DND-41 (cell line): ENCODE data around the gene LAD1.

Experiments used
- ATAC-seq: fragments of 200-7000 bp; cut with Tn5 transposase; 3 replicates; pipeline ENCODE4 v1.9.1; 2021; ENCODE audit warnings: low read depth; ENCODE audit not compliant: insufficient read depth
- DNase-seq: peaks from one replicate; pipeline ENCODE4 v3.0.0-alpha.2; 2020
- H2AFZ ChIP-seq: 2 replicates; pipeline ENCODE4 v1.6.0; 2012; ENCODE audit warnings: low read depth, low read length
- H3K27ac ChIP-seq: 2 replicates; pipeline ENCODE4 v1.5.1; 2012; ENCODE audit warnings: low read length, inconsistent platforms
- H3K27me3 ChIP-seq: fragments of 200-600 bp; sonication (generic); 2 replicates; pipeline ENCODE4 v1.6.0; 2012; ENCODE audit warnings: low read length, mild to moderate bottlenecking, inconsistent platforms; ENCODE audit not compliant: insufficient read depth, poor library complexity
- H3K36me3 ChIP-seq: 2 replicates; pipeline ENCODE4 v1.5.1; 2012; ENCODE audit warnings: low read length, inconsistent platforms; ENCODE audit not compliant: insufficient read depth
- H3K4me1 ChIP-seq: 2 replicates; pipeline ENCODE4 v1.5.1; 2012; ENCODE audit warnings: mild to moderate bottlenecking, low read length; ENCODE audit not compliant: insufficient read depth
- H3K4me2 ChIP-seq: 2 replicates; pipeline ENCODE4 v1.6.0; 2012; ENCODE audit warnings: mild to moderate bottlenecking, moderate library complexity, low read length, inconsistent platforms; ENCODE audit not compliant: insufficient read depth
- H3K4me3 ChIP-seq, 2 experiments: fragments of 200-600 bp in 1 of 2; shearing (Covaris generic) in 1 of 2; 2 replicates each; pipeline ENCODE4 v1.5.1; 2012 to 2016; ENCODE audit warnings: inconsistent platforms in 2 of 2, low read length in 2 of 2, mild to moderate bottlenecking in 2 of 2, low read depth in 1 of 2, moderate library complexity in 1 of 2
- H3K79me2 ChIP-seq: 2 replicates; pipeline ENCODE4 v1.6.0; 2012; ENCODE audit warnings: low read length, inconsistent platforms; ENCODE audit not compliant: insufficient read depth
- H3K9ac ChIP-seq: 2 replicates; pipeline ENCODE4 v1.6.0; 2012; ENCODE audit warnings: low read depth, mild to moderate bottlenecking, inconsistent platforms, low read length, moderate library complexity
- H3K9me3 ChIP-seq: 2 replicates; pipeline ENCODE4 v1.5.1; 2012; ENCODE audit warnings: low read length, moderate library complexity, mild to moderate bottlenecking, inconsistent platforms; ENCODE audit not compliant: insufficient read depth, severe bottlenecking
- H4K20me1 ChIP-seq: 2 replicates; pipeline ENCODE4 v1.6.0; 2012; ENCODE audit warnings: low read length; ENCODE audit not compliant: insufficient read depth
- EZH2 ChIP-seq: IDR thresholded peaks from 3 replicates; pipeline ENCODE4 v1.6.1; 2012; ENCODE audit warnings: borderline replicate concordance, low read depth, mild to moderate bottlenecking, moderate library complexity, low read length, inconsistent platforms; ENCODE audit not compliant: severe bottlenecking
- TF ChIP-seq, protein P1 (sequence below): IDR thresholded peaks from 2 replicates; pipeline ENCODE4 v1.5.1; 2012; ENCODE audit warnings: borderline replicate concordance, low read length, moderate library complexity, mild to moderate bottlenecking; ENCODE audit not compliant: poor library complexity, severe bottlenecking; ENCODE audit errors: extremely low read depth

The LAD1 gene

GRCh38 chr1:201346987-201347386, 52.1 kb downstream of the LAD1 start:
- no peak overlapping the region for H3K27ac ChIP-seq
- no peaks in the 10 kb centered on the region for H4K20me1 ChIP-seq
- H2AFZ ChIP-seq: no peak overlapping the region
- no peaks in the 10 kb centered on the region for H3K36me3 ChIP-seq
- H3K9ac ChIP-seq: no peak overlapping the region
- no peaks in the 10 kb centered on the region for H3K9me3 ChIP-seq
- H3K79me2 ChIP-seq: no peaks in the 10 kb centered on the region
- TF ChIP-seq, protein P1, sequence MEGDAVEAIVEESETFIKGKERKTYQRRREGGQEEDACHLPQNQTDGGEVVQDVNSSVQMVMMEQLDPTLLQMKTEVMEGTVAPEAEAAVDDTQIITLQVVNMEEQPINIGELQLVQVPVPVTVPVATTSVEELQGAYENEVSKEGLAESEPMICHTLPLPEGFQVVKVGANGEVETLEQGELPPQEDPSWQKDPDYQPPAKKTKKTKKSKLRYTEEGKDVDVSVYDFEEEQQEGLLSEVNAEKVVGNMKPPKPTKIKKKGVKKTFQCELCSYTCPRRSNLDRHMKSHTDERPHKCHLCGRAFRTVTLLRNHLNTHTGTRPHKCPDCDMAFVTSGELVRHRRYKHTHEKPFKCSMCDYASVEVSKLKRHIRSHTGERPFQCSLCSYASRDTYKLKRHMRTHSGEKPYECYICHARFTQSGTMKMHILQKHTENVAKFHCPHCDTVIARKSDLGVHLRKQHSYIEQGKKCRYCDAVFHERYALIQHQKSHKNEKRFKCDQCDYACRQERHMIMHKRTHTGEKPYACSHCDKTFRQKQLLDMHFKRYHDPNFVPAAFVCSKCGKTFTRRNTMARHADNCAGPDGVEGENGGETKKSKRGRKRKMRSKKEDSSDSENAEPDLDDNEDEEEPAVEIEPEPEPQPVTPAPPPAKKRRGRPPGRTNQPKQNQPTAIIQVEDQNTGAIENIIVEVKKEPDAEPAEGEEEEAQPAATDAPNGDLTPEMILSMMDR: no peak
- TF ChIP-seq EZH2: no peak
- H3K4me2 ChIP-seq: no peak overlapping the region
- ATAC-seq (no peak), DNase-seq (no peak)
- no peaks in the 10 kb centered on the region for H3K27me3 ChIP-seq
- H3K4me3 ChIP-seq: no peak overlapping the region
- H3K4me1 ChIP-seq: no peaks in the 10 kb centered on the region

- DNase-seq (peak; percentile 17), ATAC-seq (no peak)
- H3K4me2 ChIP-seq: no peak overlapping the region
- H4K20me1 ChIP-seq: no peaks in the 10 kb centered on the region
- no peak overlapping the region for H3K27ac ChIP-seq
- H3K4me1 ChIP-seq: no peaks in the 10 kb centered on the region
- H3K27me3 ChIP-seq: no peaks in the 10 kb centered on the region
- H3K4me3 ChIP-seq: no peak overlapping the region
- no peaks in the 10 kb centered on the region for H3K9me3 ChIP-seq
- TF ChIP-seq, protein P1: peak; percentile 54
- TF ChIP-seq EZH2: no peak
- no peak overlapping the region for H3K9ac ChIP-seq
- H3K36me3 ChIP-seq: no peaks in the 10 kb centered on the region
- H2AFZ ChIP-seq: no peak overlapping the region
- no peaks in the 10 kb centered on the region for H3K79me2 ChIP-seq
These were observed 52.7 kb downstream of the LAD1 start for GRCh38 chr1:201346337-201346939.

GRCh38 chr1:201345081-201345355, 54.1 kb downstream of the LAD1 start:
- Histone ChIP-seq H3K4me1 (no peaks in the 10 kb centered on the region), H3K4me2 (no peak overlapping the region), H3K9ac (no peak overlapping the region), H3K4me3 (no peak overlapping the region), H3K27ac (no peak overlapping the region), H3K9me3 (no peaks in the 10 kb centered on the region), H3K36me3 (no peaks in the 10 kb centered on the region), H2AFZ (no peak overlapping the region), H3K27me3 (peaks cover 2% of the 10 kb centered on the region), H4K20me1 (no peaks in the 10 kb centered on the region), H3K79me2 (no peaks in the 10 kb centered on the region)
- no peak for TF ChIP-seq EZH2
- TF ChIP-seq, protein P1: no peak
- ATAC-seq (no peak), DNase-seq (no peak)
